AG04450 (cell line): ENCODE data around the gene SOD3. TPM values are rescaled to one million over a fixed set of nuclear protein-coding genes. Genes with fewer than 3 reads are reported as not detected.

ENCODE experiments used
- CTCF ChIA-PET: fragments of 300-600, 350-600 bp; formaldehyde crosslinking; extraction: SDS; loops from one replicate; lab custom pipeline; 2022; ENCODE audit warnings: antibody characterized with exemption, inconsistent platforms; lab: Charles Lee
- POLR2A ChIA-PET: fragments of 350-600 bp; formaldehyde crosslinking; extraction: SDS; loops from one replicate; lab custom pipeline; 2021; ENCODE audit warnings: antibody characterized with exemption, inconsistent platforms; lab: Yijun Ruan, JAX
- DNase-seq: peaks from one replicate; pipeline ENCODE4 v3.0.0-alpha.2; 2011; ENCODE audit warnings: low read depth, low spot score
- H3K27ac ChIP-seq: one replicate; pipeline ENCODE4 v1.5.1; 2012; ENCODE audit warnings: low read depth, low read length, control low read depth
- H3K27me3 ChIP-seq: one replicate; pipeline ENCODE4 v1.6.0; 2012; ENCODE audit warnings: low read length; ENCODE audit not compliant: control insufficient read depth, insufficient read depth
- H3K4me3 ChIP-seq: 2 replicates; pipeline ENCODE4 v1.5.1; 2011; ENCODE audit warnings: mild to moderate bottlenecking, low read depth, low read length, control low read depth
- H3K9me3 ChIP-seq: 2 replicates; pipeline ENCODE4 v1.5.1; 2012; ENCODE audit warnings: low read length; ENCODE audit not compliant: control insufficient read depth, insufficient read depth
- CTCF ChIP-seq: IDR thresholded peaks from 2 replicates; pipeline ENCODE4 v1.5.1; 2011; ENCODE audit warnings: low read depth, low read length, control low read depth, inconsistent platforms
- polyA plus RNA-seq: library from polyadenylated mRNA; depleted of rRNA; stranded (reverse); fragments of >200 nt; gene quantifications from 2 replicates; pipeline ENCODE4 v1.2.3, GENCODE V29; 2011

SOD3 gene
- polyA plus RNA-seq, 1 experiment: 3.8 TPM

DNA sequence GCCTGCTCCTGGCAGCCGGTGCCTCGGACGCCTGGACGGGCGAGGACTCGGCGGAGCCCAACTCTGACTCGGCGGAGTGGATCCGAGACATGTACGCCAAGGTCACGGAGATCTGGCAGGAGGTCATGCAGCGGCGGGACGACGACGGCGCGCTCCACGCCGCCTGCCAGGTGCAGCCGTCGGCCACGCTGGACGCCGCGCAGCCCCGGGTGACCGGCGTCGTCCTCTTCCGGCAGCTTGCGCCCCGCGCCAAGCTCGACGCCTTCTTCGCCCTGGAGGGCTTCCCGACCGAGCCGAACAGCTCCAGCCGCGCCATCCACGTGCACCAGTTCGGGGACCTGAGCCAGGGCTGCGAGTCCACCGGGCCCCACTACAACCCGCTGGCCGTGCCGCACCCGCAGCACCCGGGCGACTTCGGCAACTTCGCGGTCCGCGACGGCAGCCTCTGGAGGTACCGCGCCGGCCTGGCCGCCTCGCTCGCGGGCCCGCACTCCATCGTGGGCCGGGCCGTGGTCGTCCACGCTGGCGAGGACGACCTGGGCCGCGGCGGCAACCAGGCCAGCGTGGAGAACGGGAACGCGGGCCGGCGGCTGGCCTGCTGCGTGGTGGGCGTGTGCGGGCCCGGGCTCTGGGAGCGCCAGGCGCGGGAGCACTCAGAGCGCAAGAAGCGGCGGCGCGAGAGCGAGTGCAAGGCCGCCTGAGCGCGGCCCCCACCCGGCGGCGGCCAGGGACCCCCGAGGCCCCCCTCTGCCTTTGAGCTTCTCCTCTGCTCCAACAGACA, 4.4 kb downstream of the SOD3 start:
- ChIA-PET POLR2A (no interaction called here), CTCF (no interaction called here)
- H3K4me3 ChIP-seq: no peak overlapping the region
- DNase-seq: no peak
- no peaks in the 10 kb centered on the region for H3K27me3 ChIP-seq
- H3K9me3 ChIP-seq: peaks cover 4% of the 10 kb centered on the region; the same call in 1 of the 2 replicates
- TF ChIP-seq CTCF: no peak
- no peak overlapping the region for H3K27ac ChIP-seq

- peaks cover 4% of the 10 kb centered on the region; the same call in 1 of the 2 replicates for H3K9me3 ChIP-seq
- peak overlapping the region; percentile 22; the same call in 1 of the 2 replicates for H3K4me3 ChIP-seq
- H3K27me3 ChIP-seq: no peaks in the 10 kb centered on the region
- no peak overlapping the region for H3K27ac ChIP-seq
- no peak for DNase-seq
- TF ChIP-seq CTCF: no peak
- CTCF ChIA-PET: no interaction called here
- POLR2A ChIA-PET: no interaction called here
These were observed 5.0 kb downstream of the SOD3 start for GRCh38 chr4:24800325-24800895.

DNA sequence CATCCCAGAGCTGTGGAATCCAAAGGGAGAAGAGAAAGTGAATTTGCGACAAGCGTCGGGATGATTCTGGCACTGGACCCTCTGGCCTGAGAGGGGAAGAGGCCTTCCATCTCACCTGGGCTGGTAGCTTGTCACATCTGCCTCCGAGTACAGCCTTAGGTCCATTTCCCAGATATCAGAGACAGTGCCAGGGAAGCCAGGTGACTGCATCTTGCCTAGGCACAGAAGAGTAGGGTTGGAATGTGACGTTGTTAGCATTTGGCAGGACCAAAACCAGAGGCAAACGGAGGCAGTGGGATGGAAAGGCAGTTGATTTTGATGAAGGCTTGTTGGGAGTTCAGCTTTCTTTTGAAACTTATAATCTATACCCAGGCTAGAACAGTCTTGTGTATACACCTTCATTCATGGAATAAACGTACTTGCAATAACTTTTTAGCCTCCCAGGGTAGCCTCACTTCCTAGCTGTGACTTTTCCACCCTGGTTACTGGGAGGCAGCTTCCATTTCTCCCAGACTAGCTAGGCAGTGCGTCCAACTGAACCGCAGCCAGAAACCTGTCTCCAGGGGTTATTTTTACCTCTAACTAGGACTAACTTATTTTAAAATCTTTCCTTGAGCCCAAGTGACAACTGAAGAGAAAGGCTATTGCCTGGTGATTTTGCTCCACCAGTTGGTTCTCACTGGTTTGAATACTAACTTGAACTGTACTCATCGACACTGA, 5.9 kb downstream of the SOD3 start:
- DNase-seq: no peak
- no peak for TF ChIP-seq CTCF
- Histone ChIP-seq H3K4me3 (no peak overlapping the region), H3K9me3 (peaks cover 4% of the 10 kb centered on the region; the same call in 1 of the 2 replicates), H3K27me3 (no peaks in the 10 kb centered on the region), H3K27ac (no peak overlapping the region)
- ChIA-PET CTCF (interaction anchor here (0.6 kb wide), 1 partner anchor 312 kb away, joined by 4 read pairs; no protein-coding TSS in a partner anchor), POLR2A (no interaction called here)

DNA sequence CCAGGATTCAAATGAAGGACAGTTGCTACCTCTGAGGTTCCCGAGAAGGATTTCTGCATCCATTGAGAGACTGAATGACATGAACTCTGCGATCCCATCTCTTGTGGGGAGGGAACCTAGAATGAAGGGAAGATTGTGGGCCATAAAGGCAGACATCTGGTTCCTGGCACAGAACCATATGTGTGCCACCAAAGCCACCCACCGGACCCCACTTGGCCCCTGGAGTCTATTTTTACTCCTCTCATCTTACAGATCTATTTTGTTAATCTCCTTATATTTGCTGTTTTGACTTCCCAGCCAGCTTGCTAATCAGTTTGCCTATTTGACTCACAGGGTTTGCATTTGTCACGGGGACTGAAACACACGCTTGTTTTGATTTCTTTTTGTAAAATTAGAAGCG, 7.3 kb downstream of the SOD3 start:
- H3K9me3 ChIP-seq: peaks cover 4% of the 10 kb centered on the region; the same call in 1 of the 2 replicates
- no peaks in the 10 kb centered on the region for H3K27me3 ChIP-seq
- H3K4me3 ChIP-seq: no peak overlapping the region
- POLR2A ChIA-PET: no interaction called here
- DNase-seq: no peak
- TF ChIP-seq CTCF: no peak
- H3K27ac ChIP-seq: no peak overlapping the region
- CTCF ChIA-PET: interaction anchor here (1.2 kb wide), 1 partner anchor 314 kb away, joined by 3 read pairs; no protein-coding TSS in a partner anchor
